Measurements from ENCODE around the gene NAGS. TPM values are rescaled to one million over a fixed set of nuclear protein-coding genes. Genes with fewer than 3 reads are reported as not detected.

The NAGS gene
- total and polyA plus RNA-seq, 7 donors = 0.10 to 13.5 (median 0.20) TPM; not detected in 2

DNA sequence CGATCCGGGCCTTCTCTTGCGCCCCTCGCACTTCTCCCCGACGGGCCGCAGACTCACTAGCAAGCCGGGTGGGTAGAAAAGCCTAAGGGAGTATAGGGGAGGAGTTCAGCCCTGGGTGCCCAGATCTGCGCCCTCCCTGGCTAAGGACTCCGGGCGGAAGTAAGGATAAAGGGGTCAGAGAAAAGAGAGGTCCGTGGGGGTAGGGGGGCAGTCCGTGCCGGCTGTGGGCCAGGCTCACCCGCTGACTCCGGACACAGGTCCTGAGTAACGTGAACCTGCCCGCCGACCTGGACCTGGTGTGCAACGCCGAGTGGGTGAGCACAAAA lies 1.8 kb downstream of the NAGS start:
- H3K27me3 ChIP-seq (ENCODE audit: insufficient read depth in 3 of 3, low read length in 2 of 3) = peaks cover 0 to 46% (median 19%) of the 10 kb centered on the region in 3 donors
- peak overlapping the region; percentile 69 for H3K4me3 ChIP-seq
- TF ChIP-seq, protein P1, sequence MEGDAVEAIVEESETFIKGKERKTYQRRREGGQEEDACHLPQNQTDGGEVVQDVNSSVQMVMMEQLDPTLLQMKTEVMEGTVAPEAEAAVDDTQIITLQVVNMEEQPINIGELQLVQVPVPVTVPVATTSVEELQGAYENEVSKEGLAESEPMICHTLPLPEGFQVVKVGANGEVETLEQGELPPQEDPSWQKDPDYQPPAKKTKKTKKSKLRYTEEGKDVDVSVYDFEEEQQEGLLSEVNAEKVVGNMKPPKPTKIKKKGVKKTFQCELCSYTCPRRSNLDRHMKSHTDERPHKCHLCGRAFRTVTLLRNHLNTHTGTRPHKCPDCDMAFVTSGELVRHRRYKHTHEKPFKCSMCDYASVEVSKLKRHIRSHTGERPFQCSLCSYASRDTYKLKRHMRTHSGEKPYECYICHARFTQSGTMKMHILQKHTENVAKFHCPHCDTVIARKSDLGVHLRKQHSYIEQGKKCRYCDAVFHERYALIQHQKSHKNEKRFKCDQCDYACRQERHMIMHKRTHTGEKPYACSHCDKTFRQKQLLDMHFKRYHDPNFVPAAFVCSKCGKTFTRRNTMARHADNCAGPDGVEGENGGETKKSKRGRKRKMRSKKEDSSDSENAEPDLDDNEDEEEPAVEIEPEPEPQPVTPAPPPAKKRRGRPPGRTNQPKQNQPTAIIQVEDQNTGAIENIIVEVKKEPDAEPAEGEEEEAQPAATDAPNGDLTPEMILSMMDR (IDR thresholded peaks at IDR 0.05) = no peak
- DNase-seq (no peak), ATAC-seq (peak in 2 of 4 donors; percentile 4 to 10)
- intact Hi-C loops (cut with DNase I) = no loop called here
- H3K27ac ChIP-seq = no peak overlapping the region
- no peaks in the 10 kb centered on the region for H3K9me3 ChIP-seq
- WGBS, 3 donors = 0 to 2% (median 1%) methylated on average over 20 to 21 of the region's 21 CpGs
- H3K36me3 ChIP-seq (ENCODE audit: insufficient read depth in 1 of 2, low read depth in 1 of 2) = peaks cover 0 to 16% of the 10 kb centered on the region in 2 donors
- H3K4me1 ChIP-seq = peaks cover 30% of the 10 kb centered on the region

DNA sequence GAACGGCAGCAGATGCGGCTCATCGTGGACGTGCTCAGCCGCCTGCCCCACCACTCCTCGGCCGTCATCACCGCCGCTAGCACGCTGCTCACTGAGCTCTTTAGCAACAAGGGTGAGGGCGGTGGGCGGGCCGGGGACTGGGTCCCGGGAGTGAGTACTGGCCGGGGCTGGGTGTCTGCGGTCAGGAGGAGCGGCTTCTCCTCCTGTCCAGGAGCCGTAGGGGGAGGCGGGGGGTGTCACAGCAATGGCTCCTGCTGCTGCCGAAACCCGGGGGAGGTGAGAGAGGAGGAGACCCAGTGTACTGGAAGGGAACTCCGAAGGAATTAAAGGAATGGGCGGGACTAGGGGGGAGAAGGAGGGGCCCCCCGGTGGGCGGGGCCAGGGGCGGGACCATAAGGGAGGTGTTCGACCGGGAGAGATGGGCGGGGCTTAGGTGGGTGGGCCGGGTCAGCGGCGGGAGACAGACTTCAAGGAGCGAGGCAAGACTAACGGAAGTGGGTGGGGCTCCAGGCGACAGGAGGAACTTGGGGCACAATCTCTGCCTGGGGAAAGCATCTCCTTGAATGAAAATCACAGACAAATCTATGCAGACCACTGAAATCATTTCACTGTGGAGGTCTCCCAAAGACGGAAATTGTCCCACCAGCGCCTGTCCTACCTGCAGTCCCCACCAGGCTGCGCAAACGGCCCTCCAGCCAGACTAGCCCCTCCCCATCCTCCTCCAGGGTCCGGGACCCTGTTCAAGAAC lies 2.4 kb downstream of the NAGS start:
- H3K36me3 ChIP-seq (ENCODE audit: insufficient read depth in 1 of 2, low read depth in 1 of 2) = peaks cover 0 to 22% of the 10 kb centered on the region in 2 donors
- H3K27me3 ChIP-seq (ENCODE audit: insufficient read depth in 3 of 3, low read length in 2 of 3) = peaks cover 0 to 43% (median 19%) of the 10 kb centered on the region in 3 donors
- peak overlapping the region; percentile 69 for H3K4me3 ChIP-seq
- H3K4me1 ChIP-seq = peaks cover 30% of the 10 kb centered on the region
- intact Hi-C loops (cut with DNase I) = no loop called here
- H3K9me3 ChIP-seq = no peaks in the 10 kb centered on the region
- H3K27ac ChIP-seq = no peak overlapping the region
- TF ChIP-seq, protein P1 (IDR thresholded peaks at IDR 0.05) = peak; percentile 44
- WGBS, 3 donors = 0 to 1% (median 1%) methylated on average over 39 to 40 of the region's 40 CpGs
- ATAC-seq (peak; percentile 88 to 93 (median 92)), DNase-seq (peak; percentile 97)

DNA sequence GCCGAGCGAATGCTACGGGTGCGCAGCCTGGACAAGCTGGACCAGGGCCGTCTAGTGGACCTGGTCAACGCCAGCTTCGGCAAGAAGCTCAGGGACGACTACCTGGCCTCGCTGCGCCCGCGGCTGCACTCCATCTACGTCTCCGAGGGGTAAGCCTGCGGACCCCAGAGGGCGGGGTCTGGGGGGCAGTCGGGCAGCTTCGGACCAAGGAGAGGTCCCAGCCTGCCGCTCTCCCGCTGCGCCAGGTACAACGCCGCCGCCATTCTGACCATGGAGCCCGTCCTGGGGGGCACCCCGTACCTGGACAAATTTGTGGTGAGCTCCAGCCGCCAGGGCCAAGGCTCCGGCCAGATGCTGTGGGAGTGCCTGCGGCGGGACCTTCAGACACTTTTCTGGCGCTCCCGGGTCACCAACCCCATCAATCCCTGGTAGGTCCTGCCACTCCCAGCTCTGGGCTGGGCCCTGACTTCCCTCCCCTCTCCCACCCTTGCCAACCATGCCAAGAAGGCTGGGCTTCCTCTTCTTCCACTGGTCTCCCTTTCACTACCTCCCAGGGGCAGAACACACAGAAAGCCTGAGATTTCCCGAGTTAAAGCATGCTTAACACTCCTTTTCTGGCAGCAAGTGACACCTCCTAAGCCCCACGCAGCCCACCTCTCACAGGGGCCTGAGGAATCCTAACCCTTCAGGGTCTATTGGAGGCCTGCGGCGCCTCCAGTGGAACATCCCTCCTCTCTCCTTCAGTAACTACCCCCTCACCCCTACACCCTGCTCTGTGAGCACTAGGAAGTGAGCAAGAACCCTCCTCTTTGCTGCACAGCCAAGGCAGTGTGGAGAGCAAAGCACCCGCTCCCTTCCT lies 3.2 kb downstream of the NAGS start:
- H3K36me3 ChIP-seq (ENCODE audit: insufficient read depth in 1 of 2, low read depth in 1 of 2) = peaks cover 0 to 24% of the 10 kb centered on the region in 2 donors
- H3K27ac ChIP-seq = no peak overlapping the region
- H3K27me3 ChIP-seq (ENCODE audit: insufficient read depth in 3 of 3, low read length in 2 of 3) = peaks cover 0 to 41% (median 19%) of the 10 kb centered on the region in 3 donors
- 6 to 7% (median 7%) methylated on average over 29 to 37 of the region's 37 CpGs for WGBS, 3 donors
- peaks cover 30% of the 10 kb centered on the region for H3K4me1 ChIP-seq
- intact Hi-C loops (cut with DNase I) = no loop called here
- peak in 2 of 4 donors; percentile 2 to 4 for ATAC-seq
- no peaks in the 10 kb centered on the region for H3K9me3 ChIP-seq
- TF ChIP-seq, protein P1 (IDR thresholded peaks at IDR 0.05) = no peak
- peak in 1 of 2 donors; percentile 60 for DNase-seq
- peak overlapping the region; percentile 69 for H3K4me3 ChIP-seq

DNA sequence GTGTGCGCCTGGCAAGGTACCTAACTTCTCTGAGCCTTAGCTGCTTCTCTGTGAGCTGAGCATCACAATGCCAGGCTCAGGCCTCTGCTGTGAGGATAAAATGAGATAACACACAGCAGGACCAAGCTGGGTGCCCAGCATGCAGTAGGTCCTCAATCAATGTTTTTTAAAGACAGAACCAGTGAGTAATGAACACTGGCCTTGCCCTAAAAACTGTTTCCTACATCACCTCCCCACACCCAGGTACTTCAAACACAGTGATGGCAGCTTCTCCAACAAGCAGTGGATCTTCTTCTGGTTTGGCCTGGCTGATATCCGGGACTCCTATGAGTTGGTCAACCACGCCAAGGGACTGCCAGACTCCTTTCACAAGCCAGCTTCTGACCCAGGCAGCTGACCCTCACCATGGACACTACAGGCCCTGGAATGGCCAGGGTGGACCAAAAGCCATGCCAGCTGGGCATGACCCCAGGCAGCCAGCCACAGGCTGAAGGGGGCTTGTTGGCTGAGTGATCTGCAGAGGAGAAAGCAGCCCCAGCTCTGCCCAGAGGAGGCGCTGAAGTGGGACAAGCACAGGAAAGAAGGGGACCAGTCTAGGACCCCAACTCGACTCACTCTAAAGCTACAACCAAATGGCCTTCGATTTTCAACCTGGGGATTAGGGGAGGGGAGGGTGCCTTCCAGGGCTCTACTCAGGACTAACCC lies 3.9 kb downstream of the NAGS start:
- no peak for ATAC-seq
- peaks cover 30% of the 10 kb centered on the region for H3K4me1 ChIP-seq
- intact Hi-C loops (cut with DNase I) = no loop called here

More for the DNA sequence above, 3.9 kb downstream of the NAGS start:
- Histone ChIP-seq H3K27ac (no peak overlapping the region), H3K27me3 (ENCODE audit: insufficient read depth in 3 of 3, low read length in 2 of 3) (peaks cover 0 to 40% (median 19%) of the 10 kb centered on the region in 3 donors), H3K9me3 (no peaks in the 10 kb centered on the region), H3K36me3 (ENCODE audit: insufficient read depth in 1 of 2, low read depth in 1 of 2) (peaks cover 0 to 24% of the 10 kb centered on the region in 2 donors), H3K4me3 (no peak overlapping the region)
- TF ChIP-seq, protein P1 (IDR thresholded peaks at IDR 0.05) = no peak
- 67 to 75% (median 71%) methylated on average over 6 of the region's 6 CpGs for WGBS, 3 donors
- no peak for DNase-seq
